ENCODE data around the gene ZDHHC11B.

DNA sequence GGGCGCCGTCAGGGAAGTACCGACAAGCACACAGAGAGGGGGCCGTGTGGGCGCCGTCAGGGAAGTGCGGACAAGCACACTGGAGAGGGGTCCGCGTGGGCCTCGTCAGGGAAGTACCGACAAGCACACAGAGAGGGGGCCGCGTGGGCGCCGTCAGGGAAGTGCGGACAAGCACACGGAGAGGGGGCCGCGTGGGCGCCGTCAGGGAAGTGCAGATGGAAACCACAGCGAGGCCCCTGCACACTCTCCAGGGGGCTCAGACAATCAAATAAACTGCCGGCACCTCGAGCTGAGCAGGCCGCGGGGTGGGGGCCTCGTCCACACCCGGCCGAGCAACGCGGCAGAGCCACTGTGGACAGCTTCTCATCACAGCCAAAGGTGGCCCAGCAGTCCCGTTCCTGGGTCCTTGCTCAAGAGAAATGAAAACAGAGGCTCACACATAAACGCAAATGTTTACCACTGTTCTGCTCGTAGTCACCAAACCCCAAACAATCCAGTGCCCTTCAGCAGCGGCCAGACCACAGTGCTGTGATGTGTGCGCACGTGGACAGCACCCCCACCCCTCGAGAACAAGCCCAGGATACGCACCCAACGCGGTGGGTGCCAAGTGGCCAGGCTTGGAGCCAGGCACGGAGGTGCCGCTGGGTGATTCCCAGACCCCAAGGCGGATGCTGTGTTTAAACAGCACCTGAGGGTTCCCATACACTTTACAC is 116.1 kb downstream of the ZDHHC11B start:
- TF ChIP-seq CTCF (IDR thresholded peaks at IDR 0.05), result no peak
- no peak for TF ChIP-seq POLR2A (IDR thresholded peaks at IDR 0.05)
